ENCODE data around the gene GPX1. TPM values are rescaled to one million over a fixed set of nuclear protein-coding genes. Genes with fewer than 3 reads are reported as not detected.
"Not testable (repeated sequence)": the region's sequence is repeated elsewhere in the genome, so short reads cannot be mapped to it uniquely, and the experiment has no call there.

The GPX1 gene
- polyA plus RNA-seq, 4 donors, result 183 to 419 (median 337) TPM

DNA sequence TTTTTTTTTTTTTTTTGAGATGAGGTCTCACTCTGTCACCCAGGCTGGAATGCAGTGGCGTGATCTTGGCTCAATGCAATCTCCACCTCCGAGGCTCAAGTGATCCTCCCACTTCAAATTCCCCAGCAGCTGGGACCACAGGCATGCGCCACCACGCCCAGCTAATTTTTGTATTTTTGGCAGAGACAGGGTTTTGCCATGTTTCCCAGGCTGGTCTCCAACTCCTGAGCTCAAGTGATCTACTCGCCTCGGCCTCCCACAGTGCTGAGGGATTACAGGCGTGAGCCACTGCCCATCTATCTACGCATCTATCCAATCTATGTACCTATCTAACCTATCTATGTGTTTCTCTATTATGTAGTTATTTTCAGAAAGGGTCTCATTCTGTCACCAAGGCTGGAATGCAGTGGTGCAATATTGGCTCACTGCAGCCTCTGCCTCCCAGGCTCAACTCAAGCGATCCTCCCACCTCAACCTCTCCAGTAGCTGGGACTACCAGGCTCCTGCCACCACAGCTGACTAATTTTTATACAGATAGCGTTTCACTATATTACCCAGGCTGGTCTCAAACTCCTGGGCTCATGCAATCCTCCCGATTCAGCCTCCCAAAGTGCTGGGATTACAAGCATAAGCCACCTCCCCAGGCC lies 20.2 kb upstream of the GPX1 start:
- H3K27ac ChIP-seq (ENCODE audit: low read depth in 1 of 3, low read length in 2 of 3), result no peak overlapping the region
- DNase-seq (no peak), FAIRE-seq (no peak)
- WGBS, 3 donors, result 79 to 90% (median 89%) methylated on average over 11 of the region's 11 CpGs
- no peaks in the 10 kb centered on the region for H3K27me3 ChIP-seq (ENCODE audit: control insufficient read depth in 3 of 3, insufficient read depth in 3 of 3, low read length in 3 of 3)
- H3K9me3 ChIP-seq (ENCODE audit: control insufficient read depth in 2 of 2, insufficient read depth in 1 of 2, low read depth in 1 of 2, low read length in 1 of 2), result no peaks in the 10 kb centered on the region
- no peaks in the 10 kb centered on the region for H3K4me1 ChIP-seq (ENCODE audit: control insufficient read depth in 3 of 3, insufficient read depth in 2 of 3, low read depth in 1 of 3, low read length in 2 of 3)
- peaks cover 4 to 36% (median 9%) of the 10 kb centered on the region in 3 donors for H3K36me3 ChIP-seq (ENCODE audit: control insufficient read depth in 3 of 3, insufficient read depth in 2 of 3, low read depth in 1 of 3, low read length in 3 of 3)
- H3K4me3 ChIP-seq (ENCODE audit: low read depth in 1 of 3, low read length in 3 of 3), result no peak overlapping the region

DNA sequence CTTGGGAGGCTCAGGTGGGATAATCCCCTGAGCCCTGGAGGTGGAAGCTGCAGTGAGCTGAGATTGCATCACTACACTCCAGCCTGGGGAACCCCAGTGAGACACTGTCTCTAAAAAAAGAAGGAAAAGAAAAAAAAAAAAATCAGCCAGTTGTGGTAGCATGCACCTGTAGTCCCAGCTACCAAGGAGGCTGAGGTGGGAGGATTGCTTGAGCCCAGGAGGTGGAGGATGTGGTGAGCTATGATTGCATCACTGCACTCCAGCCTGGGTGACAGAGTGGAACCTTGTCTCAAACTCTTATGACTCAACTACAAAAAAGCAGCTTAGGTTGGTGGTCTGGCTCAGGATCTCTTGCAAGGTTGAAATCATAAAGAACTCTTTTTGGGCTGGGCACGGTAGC lies 19.3 kb upstream of the GPX1 start:
- H3K36me3 ChIP-seq (ENCODE audit: control insufficient read depth in 3 of 3, insufficient read depth in 2 of 3, low read depth in 1 of 3, low read length in 3 of 3), result peaks cover 10 to 39% (median 10%) of the 10 kb centered on the region in 3 donors
- H3K27ac ChIP-seq (ENCODE audit: low read depth in 1 of 3, low read length in 2 of 3), result no peak overlapping the region
- H3K9me3 ChIP-seq (ENCODE audit: control insufficient read depth in 2 of 2, insufficient read depth in 1 of 2, low read depth in 1 of 2, low read length in 1 of 2), result no peaks in the 10 kb centered on the region
- no peak for FAIRE-seq
- no peak overlapping the region for H3K4me3 ChIP-seq (ENCODE audit: low read depth in 1 of 3, low read length in 3 of 3)
- no peak for DNase-seq
- WGBS, 3 donors, result 71 to 93% (median 83%) methylated on average over 1 of the region's 1 CpG
- H3K4me1 ChIP-seq (ENCODE audit: control insufficient read depth in 3 of 3, insufficient read depth in 2 of 3, low read depth in 1 of 3, low read length in 2 of 3), result no peaks in the 10 kb centered on the region
- no peaks in the 10 kb centered on the region for H3K27me3 ChIP-seq (ENCODE audit: control insufficient read depth in 3 of 3, insufficient read depth in 3 of 3, low read length in 3 of 3)

DNA sequence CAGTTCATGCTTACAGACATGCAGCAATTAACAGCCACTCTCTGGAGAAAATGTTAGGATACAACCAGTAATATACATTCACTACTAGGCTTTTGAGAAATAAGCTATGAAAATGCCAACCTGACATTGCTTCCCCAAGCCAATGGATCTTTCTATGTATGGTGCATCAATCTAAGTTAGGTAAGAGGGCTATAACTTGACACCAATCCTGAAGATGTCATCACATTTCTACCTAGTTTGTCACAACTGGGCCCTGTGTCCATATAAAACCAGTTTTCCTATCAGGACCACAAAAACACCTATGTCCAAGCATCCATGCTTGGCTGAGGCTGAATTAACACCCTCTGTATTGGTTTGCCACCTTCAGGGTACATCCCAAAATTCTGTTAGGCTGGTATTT lies 13.8 kb upstream of the GPX1 start:
- Histone ChIP-seq H3K9me3 (ENCODE audit: control insufficient read depth in 2 of 2, insufficient read depth in 1 of 2, low read depth in 1 of 2, low read length in 1 of 2) (no peaks in the 10 kb centered on the region), H3K4me3 (ENCODE audit: low read depth in 1 of 3, low read length in 3 of 3) (no peak overlapping the region), H3K4me1 (ENCODE audit: control insufficient read depth in 3 of 3, insufficient read depth in 2 of 3, low read depth in 1 of 3, low read length in 2 of 3) (no peaks in the 10 kb centered on the region), H3K27me3 (ENCODE audit: control insufficient read depth in 3 of 3, insufficient read depth in 3 of 3, low read length in 3 of 3) (no peaks in the 10 kb centered on the region), H3K27ac (ENCODE audit: low read depth in 1 of 3, low read length in 2 of 3) (no peak overlapping the region), H3K36me3 (ENCODE audit: control insufficient read depth in 3 of 3, insufficient read depth in 2 of 3, low read depth in 1 of 3, low read length in 3 of 3) (peaks cover 17 to 67% (median 27%) of the 10 kb centered on the region in 3 donors)
- FAIRE-seq (no peak), DNase-seq (no peak)

DNA sequence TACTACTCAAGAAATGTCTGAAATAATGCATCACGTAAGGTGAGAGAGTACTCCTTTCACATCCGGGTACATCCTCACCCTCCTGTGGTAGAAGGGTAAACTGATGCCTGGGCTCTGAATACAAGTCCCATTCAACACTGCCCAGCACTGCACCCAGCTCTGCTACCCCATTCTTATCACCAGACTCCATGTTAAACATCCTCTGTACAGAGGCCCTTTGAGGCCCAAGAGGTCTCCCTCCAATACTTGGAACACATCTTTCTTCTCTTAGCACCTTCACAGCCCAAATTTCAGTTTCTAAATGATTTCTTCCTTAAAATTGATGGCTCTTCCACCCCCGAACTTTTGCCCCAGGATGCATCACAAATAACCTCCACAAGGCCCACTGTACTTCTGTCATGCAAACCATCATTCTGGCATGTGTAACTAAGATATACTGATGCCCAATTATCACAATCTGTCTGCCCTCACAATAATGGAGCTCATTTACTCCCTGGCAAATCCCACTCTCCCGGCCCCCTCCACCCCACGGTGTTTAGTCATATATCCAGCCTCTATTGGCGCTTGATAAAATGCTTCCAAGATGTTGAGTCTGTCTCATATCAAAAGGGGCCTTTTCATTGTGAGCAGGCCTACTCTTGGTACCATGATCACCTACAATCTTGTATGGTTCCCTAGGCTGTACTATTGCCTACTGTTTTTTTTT lies 12.6 kb upstream of the GPX1 start:
- H3K4me1 ChIP-seq (ENCODE audit: control insufficient read depth in 3 of 3, insufficient read depth in 2 of 3, low read depth in 1 of 3, low read length in 2 of 3), result no peaks in the 10 kb centered on the region
- FAIRE-seq (no peak), DNase-seq (no peak)
- H3K27me3 ChIP-seq (ENCODE audit: control insufficient read depth in 3 of 3, insufficient read depth in 3 of 3, low read length in 3 of 3), result no peaks in the 10 kb centered on the region
- H3K27ac ChIP-seq (ENCODE audit: low read depth in 1 of 3, low read length in 2 of 3), result no peak overlapping the region
- WGBS, 3 donors, result 88 to 89% (median 89%) methylated on average over 6 of the region's 6 CpGs
- H3K4me3 ChIP-seq (ENCODE audit: low read depth in 1 of 3, low read length in 3 of 3), result no peak overlapping the region
- peaks cover 21 to 77% (median 27%) of the 10 kb centered on the region in 3 donors for H3K36me3 ChIP-seq (ENCODE audit: control insufficient read depth in 3 of 3, insufficient read depth in 2 of 3, low read depth in 1 of 3, low read length in 3 of 3)
- no peaks in the 10 kb centered on the region for H3K9me3 ChIP-seq (ENCODE audit: control insufficient read depth in 2 of 2, insufficient read depth in 1 of 2, low read depth in 1 of 2, low read length in 1 of 2)

DNA sequence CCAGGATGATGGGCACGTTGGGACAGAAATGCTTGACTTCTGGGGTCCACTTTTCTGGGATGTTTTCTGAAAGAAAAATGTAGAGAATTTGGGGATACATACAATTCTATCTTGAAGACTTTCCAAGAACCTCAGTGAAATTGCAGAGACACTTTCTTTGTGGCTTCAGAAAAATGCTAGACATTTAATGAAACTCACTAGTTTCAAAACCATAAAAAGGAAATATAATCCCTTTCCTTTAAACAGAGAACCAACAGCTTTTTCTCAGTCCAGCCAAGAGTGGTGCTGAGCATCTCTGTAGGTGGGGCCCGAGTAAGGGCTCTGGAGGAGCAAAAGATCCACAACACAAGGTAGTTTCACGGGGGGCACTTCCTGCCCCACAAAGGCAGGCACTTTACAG lies 4.4 kb upstream of the GPX1 start:
- no peaks in the 10 kb centered on the region for H3K9me3 ChIP-seq (ENCODE audit: control insufficient read depth in 2 of 2, insufficient read depth in 1 of 2, low read depth in 1 of 2, low read length in 1 of 2)
- peaks cover 13 to 80% (median 20%) of the 10 kb centered on the region in 3 donors for H3K36me3 ChIP-seq (ENCODE audit: control insufficient read depth in 3 of 3, insufficient read depth in 2 of 3, low read depth in 1 of 3, low read length in 3 of 3)
- H3K27me3 ChIP-seq (ENCODE audit: control insufficient read depth in 3 of 3, insufficient read depth in 3 of 3, low read length in 3 of 3), result no peaks in the 10 kb centered on the region
- FAIRE-seq (no peak), DNase-seq (no peak)
- H3K27ac ChIP-seq (ENCODE audit: low read depth in 1 of 3, low read length in 2 of 3), result no peak overlapping the region
- H3K4me3 ChIP-seq (ENCODE audit: low read depth in 1 of 3, low read length in 3 of 3), result no peak overlapping the region
- peaks cover 0 to 11% (median 0%) of the 10 kb centered on the region in 3 donors for H3K4me1 ChIP-seq (ENCODE audit: control insufficient read depth in 3 of 3, insufficient read depth in 2 of 3, low read depth in 1 of 3, low read length in 2 of 3)
- WGBS, 3 donors, result 68 to 81% (median 81%) methylated on average over 3 of the region's 3 CpGs

DNA sequence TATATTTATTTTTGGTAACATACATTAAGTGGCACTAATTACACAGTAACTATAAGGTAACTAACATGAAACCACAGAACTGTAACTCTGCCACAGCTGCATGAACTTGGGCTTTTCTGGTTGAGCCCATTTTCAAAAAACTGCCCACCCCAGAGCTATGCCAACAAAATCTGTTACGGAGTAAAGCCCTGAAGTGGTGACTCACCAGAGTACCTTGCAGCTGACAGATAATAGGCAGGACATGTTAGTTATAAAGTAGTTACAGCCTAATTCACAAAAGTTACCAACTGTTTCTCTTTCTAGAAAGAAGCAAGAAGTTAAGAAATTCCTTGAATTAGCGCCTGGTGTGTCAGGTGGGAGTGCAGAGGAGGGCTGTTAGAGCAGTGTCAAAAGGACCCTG lies 1.5 kb upstream of the GPX1 start:
- Histone ChIP-seq H3K27ac (ENCODE audit: low read depth in 1 of 3, low read length in 2 of 3) (no peak overlapping the region), H3K4me1 (ENCODE audit: control insufficient read depth in 3 of 3, insufficient read depth in 2 of 3, low read depth in 1 of 3, low read length in 2 of 3) (peaks cover 0 to 16% (median 5%) of the 10 kb centered on the region in 3 donors), H3K9me3 (ENCODE audit: control insufficient read depth in 2 of 2, insufficient read depth in 1 of 2, low read depth in 1 of 2, low read length in 1 of 2) (no peaks in the 10 kb centered on the region), H3K4me3 (ENCODE audit: low read depth in 1 of 3, low read length in 3 of 3) (no peak overlapping the region), H3K27me3 (ENCODE audit: control insufficient read depth in 3 of 3, insufficient read depth in 3 of 3, low read length in 3 of 3) (no peaks in the 10 kb centered on the region), H3K36me3 (ENCODE audit: control insufficient read depth in 3 of 3, insufficient read depth in 2 of 3, low read depth in 1 of 3, low read length in 3 of 3) (peaks cover 10 to 77% (median 16%) of the 10 kb centered on the region in 3 donors)
- no peak for DNase-seq
- no peak for FAIRE-seq
- WGBS, 3 donors, result 70 to 85% (median 82%) methylated on average over 2 of the region's 2 CpGs

DNA sequence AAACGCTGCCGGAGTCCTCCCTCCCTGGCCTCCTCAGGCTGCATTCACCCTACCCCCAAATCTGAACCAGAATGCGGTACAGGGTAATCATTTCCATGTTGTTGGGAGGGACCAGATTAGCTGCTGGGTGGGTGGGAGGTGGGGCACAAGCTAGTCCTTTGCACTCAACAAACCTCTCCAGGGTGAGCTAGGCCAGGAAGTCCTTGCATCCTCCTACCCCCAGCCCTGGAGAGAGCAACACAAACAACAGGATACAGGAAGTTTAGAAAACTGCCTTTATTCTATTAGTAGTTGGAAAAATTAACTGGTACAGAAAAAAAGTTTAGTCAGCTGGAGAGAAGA lies 702 bp upstream of the GPX1 start:
- peak overlapping the region; percentile 81 to 90 (median 83) for H3K27ac ChIP-seq (ENCODE audit: low read depth in 1 of 3, low read length in 2 of 3)
- H3K27me3 ChIP-seq (ENCODE audit: control insufficient read depth in 3 of 3, insufficient read depth in 3 of 3, low read length in 3 of 3), result no peaks in the 10 kb centered on the region
- no peak for FAIRE-seq
- H3K36me3 ChIP-seq (ENCODE audit: control insufficient read depth in 3 of 3, insufficient read depth in 2 of 3, low read depth in 1 of 3, low read length in 3 of 3), result peaks cover 10 to 74% (median 15%) of the 10 kb centered on the region in 3 donors
- H3K9me3 ChIP-seq (ENCODE audit: control insufficient read depth in 2 of 2, insufficient read depth in 1 of 2, low read depth in 1 of 2, low read length in 1 of 2), result no peaks in the 10 kb centered on the region
- DNase-seq, result no peak
- WGBS, 3 donors, result 4 to 21% (median 20%) methylated on average over 3 of the region's 3 CpGs
- peak overlapping the region in 2 of 3 donors; percentile 61 to 74 for H3K4me3 ChIP-seq (ENCODE audit: low read depth in 1 of 3, low read length in 3 of 3)
- peaks cover 0 to 16% (median 5%) of the 10 kb centered on the region in 3 donors for H3K4me1 ChIP-seq (ENCODE audit: control insufficient read depth in 3 of 3, insufficient read depth in 2 of 3, low read depth in 1 of 3, low read length in 2 of 3)

DNA sequence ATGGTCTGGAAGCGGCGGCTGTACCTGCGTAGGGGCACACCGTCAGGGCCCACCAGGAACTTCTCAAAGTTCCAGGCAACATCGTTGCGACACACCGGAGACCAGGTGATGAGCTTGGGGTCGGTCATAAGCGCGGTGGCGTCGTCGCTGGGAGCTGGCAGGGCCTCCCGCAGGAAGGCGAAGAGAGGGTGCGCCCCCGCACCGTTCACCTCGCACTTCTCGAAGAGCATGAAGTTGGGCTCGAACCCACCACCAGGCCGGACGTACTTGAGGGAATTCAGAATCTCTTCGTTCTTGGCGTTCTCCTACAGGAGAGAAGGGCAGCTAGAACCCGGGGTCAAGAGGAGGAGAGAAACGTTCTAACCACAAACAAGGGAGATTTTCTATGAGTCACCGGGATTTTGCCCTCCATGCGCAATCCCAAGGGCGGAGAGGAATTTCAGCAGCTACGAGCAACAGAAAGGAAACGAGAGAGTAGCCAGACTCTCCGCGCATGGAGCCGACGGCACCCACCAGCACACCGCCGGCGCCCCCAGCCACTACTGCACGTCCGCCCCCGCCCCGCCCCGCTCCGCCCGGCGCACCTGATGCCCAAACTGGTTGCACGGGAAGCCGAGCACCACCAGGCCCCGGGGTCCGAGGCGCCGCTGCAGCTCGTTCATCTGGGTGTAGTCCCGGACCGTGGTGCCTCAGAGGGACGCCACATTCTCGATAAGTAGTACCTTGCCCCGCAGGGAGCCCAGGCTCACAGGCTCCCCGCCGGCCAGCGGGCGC lies 523 bp downstream of the GPX1 start:
- DNase-seq, result peak; percentile 72 to 78
- not testable (repeated sequence) for H3K27me3 ChIP-seq (ENCODE audit: control insufficient read depth in 3 of 3, insufficient read depth in 3 of 3, low read length in 3 of 3); H3K9me3 ChIP-seq (ENCODE audit: control insufficient read depth in 2 of 2, insufficient read depth in 1 of 2, low read depth in 1 of 2, low read length in 1 of 2); FAIRE-seq
- peak overlapping the region; percentile 54 to 74 (median 61) for H3K4me3 ChIP-seq (ENCODE audit: low read depth in 1 of 3, low read length in 3 of 3)
- peaks cover 0 to 16% (median 5%) of the 10 kb centered on the region in 3 donors for H3K4me1 ChIP-seq (ENCODE audit: control insufficient read depth in 3 of 3, insufficient read depth in 2 of 3, low read depth in 1 of 3, low read length in 2 of 3)
- 2 to 7% (median 5%) methylated on average over 55 to 63 of the region's 63 CpGs for WGBS, 3 donors
- H3K27ac ChIP-seq (ENCODE audit: low read depth in 1 of 3, low read length in 2 of 3), result peak overlapping the region; percentile 81 to 90 (median 83)
- peaks cover 7 to 62% (median 13%) of the 10 kb centered on the region in 3 donors for H3K36me3 ChIP-seq (ENCODE audit: control insufficient read depth in 3 of 3, insufficient read depth in 2 of 3, low read depth in 1 of 3, low read length in 3 of 3)
